Brain microvascular endothelial cell (primary cell): ENCODE results near the gene ASCL5.
A peak's percentile ranks its signal among the peaks of the same experiment; 100 is the strongest.

ENCODE experiments used
- DNase-seq: peaks from one replicate; pipeline ENCODE4 v3.0.0-alpha.2; 2020
- H3K27ac ChIP-seq: fragments of 250-450 bp; sonication (Bioruptor Pico); 2 replicates; pipeline ENCODE4 v1.5.1; 2020; ENCODE audit warnings: mild to moderate bottlenecking, moderate library complexity
- H3K27me3 ChIP-seq: fragments of 250-450 bp; sonication (Bioruptor Pico); replicated peaks from 2 replicates; pipeline ENCODE4 v1.5.1; 2020; ENCODE audit warnings: mild to moderate bottlenecking
- H3K36me3 ChIP-seq: fragments of 250-450 bp; sonication (Bioruptor Pico); replicated peaks from 2 replicates; pipeline ENCODE4 v1.5.1; 2020; ENCODE audit warnings: mild to moderate bottlenecking
- H3K4me3 ChIP-seq: 2 replicates; pipeline ENCODE4 v1.5.1; 2011; ENCODE audit warnings: low read depth, mild to moderate bottlenecking, control low read depth, low read length, moderate library complexity
- in situ Hi-C: cut with HindIII; loops from 2 replicates; pipeline ENCODE4 v1.10.0; 2017; ENCODE audit warnings: low sequenced_read_pairs, low pct_ligation_motif_present
- TF ChIP-seq, protein P1 (sequence below): IDR thresholded peaks from 2 replicates; pipeline ENCODE4 v1.5.1; 2011; ENCODE audit warnings: low read depth, mild to moderate bottlenecking, moderate library complexity, low read length, control low read depth, inconsistent platforms; ENCODE audit errors: missing control alignments

The ASCL5 gene

GRCh38 chr1:201156346-201156745 lies 29.4 kb upstream of the ASCL5 start:
- TF ChIP-seq, protein P1, sequence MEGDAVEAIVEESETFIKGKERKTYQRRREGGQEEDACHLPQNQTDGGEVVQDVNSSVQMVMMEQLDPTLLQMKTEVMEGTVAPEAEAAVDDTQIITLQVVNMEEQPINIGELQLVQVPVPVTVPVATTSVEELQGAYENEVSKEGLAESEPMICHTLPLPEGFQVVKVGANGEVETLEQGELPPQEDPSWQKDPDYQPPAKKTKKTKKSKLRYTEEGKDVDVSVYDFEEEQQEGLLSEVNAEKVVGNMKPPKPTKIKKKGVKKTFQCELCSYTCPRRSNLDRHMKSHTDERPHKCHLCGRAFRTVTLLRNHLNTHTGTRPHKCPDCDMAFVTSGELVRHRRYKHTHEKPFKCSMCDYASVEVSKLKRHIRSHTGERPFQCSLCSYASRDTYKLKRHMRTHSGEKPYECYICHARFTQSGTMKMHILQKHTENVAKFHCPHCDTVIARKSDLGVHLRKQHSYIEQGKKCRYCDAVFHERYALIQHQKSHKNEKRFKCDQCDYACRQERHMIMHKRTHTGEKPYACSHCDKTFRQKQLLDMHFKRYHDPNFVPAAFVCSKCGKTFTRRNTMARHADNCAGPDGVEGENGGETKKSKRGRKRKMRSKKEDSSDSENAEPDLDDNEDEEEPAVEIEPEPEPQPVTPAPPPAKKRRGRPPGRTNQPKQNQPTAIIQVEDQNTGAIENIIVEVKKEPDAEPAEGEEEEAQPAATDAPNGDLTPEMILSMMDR: no peak
- no peak overlapping the region for H3K4me3 ChIP-seq
- in situ Hi-C loops: no loop called here
- H3K27me3 ChIP-seq: no peaks in the 10 kb centered on the region
- H3K36me3 ChIP-seq: peaks cover 3% of the 10 kb centered on the region
- DNase-seq: no peak
- H3K27ac ChIP-seq: no peak overlapping the region

DNA sequence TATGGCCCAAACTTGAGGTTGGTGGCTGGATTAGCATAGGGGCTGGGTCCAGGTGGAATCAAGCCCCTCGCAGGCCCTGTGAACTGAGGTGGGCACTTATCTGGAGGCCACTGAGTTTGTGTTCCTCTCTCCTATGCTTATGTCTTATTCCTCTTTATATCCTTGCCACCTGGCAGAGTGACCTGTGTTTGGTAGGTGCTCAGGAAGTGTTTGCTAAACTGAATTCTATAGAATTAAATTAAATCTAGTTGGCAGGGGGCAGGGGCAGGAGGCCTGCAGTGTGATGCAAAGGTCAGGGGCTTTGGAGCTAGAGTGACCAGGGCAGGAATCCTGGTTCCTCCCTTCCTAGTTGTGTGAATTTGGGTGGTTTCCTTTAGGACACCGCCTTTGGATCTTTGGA lies 28.4 kb upstream of the ASCL5 start:
- H3K4me3 ChIP-seq: no peak overlapping the region
- TF ChIP-seq, protein P1: no peak
- in situ Hi-C loops: no loop called here
- DNase-seq: no peak
- H3K27me3 ChIP-seq: no peaks in the 10 kb centered on the region
- peaks cover 13% of the 10 kb centered on the region for H3K36me3 ChIP-seq
- H3K27ac ChIP-seq: no peak overlapping the region

GRCh38 chr1:201154389-201155165 lies 27.6 kb upstream of the ASCL5 start, which contains the start of gene TMEM9:
Gene TMEM9 (minus strand): TSS chr1:201154474. CDS start chr1:201153923, 551 bp downstream.
- peak within 1 kb of the TSS; percentile 69 for H3K27ac ChIP-seq
- H3K36me3 ChIP-seq: peaks cover 21% of the 10 kb centered on the region
- in situ Hi-C loops: no loop called here
- DNase-seq: peak; percentile 93
- H3K4me3 ChIP-seq: peak within 1 kb of the TSS; percentile 77
- TF ChIP-seq, protein P1: no peak
- no peaks in the 10 kb centered on the region for H3K27me3 ChIP-seq

GRCh38 chr1:201153474-201154388 lies 26.7 kb upstream of the ASCL5 start:
- DNase-seq: no peak
- TF ChIP-seq, protein P1: no peak
- in situ Hi-C loops: no loop called here
- Histone ChIP-seq H3K27ac (peak overlapping the region; percentile 69), H3K36me3 (peaks cover 26% of the 10 kb centered on the region), H3K4me3 (peak overlapping the region; percentile 77), H3K27me3 (no peaks in the 10 kb centered on the region)

DNA sequence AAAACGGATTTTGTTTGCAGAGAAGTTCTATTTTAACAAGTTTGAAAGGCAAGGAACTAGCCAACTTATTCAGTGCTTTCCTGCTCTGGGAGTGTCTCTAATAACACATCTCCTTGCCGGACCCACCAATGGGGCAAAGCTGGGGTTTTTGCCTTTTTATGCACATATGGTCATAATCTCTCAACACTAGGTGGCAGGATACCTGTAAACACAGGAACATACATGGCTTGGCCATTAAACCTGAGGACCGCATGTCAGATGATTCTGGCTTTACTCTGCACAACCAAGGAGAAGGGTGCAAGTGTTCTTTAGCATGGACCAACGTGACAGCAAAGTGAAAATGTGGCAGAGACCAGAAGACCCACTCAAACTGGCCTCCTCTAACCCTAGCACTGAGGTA lies 22.4 kb upstream of the ASCL5 start:
- Histone ChIP-seq H3K36me3 (peaks cover 50% of the 10 kb centered on the region), H3K4me3 (no peak overlapping the region), H3K27ac (no peak overlapping the region), H3K27me3 (no peaks in the 10 kb centered on the region)
- in situ Hi-C loops: no loop called here
- TF ChIP-seq, protein P1: peak; percentile 60
- DNase-seq: peak; percentile 13
